Ammon's horn (tissue), 1 donor: ENCODE measurements around the gene PROS1.
A peak's percentile ranks its signal among the peaks of the same experiment; 100 is the strongest.

Source experiments
- DNase-seq: peaks from one replicate; pipeline ENCODE4 v3.0.0-alpha.2; 2016; ENCODE audit warnings: low spot score

PROS1 gene

DNA sequence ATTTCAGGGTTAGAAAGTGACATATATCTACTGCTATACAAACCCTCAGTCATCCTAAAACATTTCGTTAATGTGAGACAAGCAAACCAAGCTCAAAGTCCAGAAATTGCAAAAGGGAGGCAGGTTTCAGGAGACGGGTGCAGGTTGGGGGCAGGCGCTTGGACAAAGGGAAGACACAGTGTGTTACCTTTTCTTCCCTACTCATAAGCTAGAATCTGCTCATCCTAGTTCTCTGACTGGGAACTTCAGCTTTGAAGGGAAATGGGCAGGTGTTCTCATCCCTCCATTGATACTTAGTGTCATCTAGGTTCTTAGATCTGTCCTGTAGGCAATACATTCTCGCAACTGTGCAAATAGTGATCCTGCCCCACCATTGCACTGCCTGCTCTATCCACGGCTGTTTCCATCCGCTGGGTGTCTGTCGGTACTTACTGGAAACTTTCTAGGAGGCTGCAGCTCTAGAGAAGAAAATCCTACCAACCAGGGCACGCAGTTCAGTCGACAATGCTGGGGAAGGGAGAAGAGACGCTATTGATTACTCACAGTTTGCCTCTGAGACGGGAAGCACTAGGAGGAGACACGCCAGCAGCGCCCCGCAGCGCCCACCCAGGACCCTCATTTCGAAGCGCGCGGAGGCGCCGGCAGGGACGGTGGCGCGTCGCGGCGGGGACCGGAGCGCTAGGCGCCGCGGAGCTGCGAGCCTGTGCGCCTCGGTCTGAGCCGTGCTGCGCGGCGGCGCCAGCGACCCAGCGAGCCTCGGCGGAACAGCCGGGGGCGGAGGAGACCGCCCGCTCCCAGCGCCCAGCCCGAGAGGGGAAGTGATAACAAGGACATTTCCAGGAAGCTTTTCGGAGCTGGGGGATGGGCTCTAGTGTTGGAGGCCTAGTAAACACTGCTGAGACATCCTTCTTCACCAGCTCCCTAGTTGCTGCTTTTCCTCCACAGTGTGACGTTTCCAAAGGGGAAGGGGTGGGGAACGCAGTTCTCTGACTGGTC is at the start of gene PROS1:
Gene PROS1 (minus strand): TSS at position 766 of the 996 bp plus-strand sequence. CDS start 147 bp downstream, at position 619.
- peak; percentile 78 for DNase-seq

DNA sequence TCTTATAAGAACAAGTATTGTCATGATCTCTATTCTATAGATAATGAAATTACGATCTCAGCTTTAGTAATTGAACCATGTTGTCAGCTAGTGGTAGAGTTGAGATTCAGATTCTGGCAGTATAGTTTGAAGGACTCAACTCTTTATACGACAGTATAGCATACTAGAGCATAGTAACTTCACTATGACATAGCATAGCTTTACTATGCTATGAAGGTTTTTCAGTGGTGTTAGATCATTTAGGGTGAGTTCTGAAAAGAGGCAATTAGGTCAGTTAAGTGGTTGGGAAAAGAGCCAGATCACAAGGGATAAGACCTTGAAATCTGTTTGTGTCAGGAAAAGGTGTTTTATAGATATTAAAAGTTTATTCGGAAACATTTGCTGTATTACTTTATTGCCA is 46.6 kb upstream of the PROS1 start:
- no peak for DNase-seq

DNA sequence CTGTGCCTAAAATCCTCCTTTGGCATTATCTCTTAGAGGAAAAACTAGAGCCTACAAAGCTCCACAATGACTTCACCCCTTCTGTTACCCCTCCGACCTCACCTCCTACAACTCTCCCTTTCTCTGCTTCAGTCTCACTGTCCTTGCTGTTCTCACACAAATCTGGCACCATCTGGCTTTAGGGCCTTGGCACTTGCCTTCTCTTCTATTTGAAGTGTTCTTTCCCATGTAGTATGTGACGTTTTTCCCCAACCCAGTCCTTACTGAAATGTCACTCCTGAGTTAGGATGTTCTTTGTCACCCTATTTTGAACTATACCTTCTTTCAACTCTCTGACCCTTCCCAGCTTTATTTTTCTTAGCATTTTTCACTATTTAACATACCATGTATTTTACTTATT is 46.0 kb upstream of the PROS1 start:
- DNase-seq, result no peak

DNA sequence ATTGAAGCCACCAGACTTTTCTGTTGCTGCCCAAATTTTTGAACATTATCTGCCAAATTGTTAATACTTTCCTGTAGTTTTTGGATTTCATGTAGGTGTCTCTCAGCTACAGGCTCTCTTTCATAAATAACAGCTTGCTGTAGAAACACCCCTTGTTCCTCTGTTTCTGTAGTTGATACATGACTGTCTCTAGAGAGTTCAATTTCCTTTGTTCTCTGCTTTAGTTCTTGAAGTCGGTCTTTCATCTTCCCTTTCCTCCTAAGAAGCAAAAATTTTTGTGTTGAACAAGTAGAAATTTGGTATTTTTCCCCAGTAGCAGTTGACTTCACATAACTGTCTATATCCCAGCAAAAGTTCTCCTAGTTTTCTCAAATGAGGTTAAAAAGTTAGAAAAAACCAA is 41.3 kb upstream of the PROS1 start:
- no peak for DNase-seq

DNA sequence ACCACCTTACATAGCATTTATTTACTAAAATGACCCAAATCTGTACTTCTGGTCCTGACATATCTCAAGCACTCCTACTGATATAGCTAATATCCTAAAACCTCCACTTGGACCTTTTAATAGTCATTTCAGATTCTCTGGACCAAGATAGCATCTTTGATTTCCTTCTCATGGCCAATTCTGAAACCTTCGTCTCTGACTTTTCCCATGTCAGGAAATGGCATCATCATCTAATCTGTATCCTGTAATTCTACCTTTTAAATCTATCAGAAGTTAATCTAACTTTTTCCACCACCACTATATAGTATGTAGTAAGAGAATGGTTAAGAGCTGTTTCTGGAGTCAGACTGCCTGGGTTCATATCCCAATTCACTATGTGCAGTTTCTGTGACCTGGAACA is 38.5 kb upstream of the PROS1 start:
- DNase-seq, result no peak

DNA sequence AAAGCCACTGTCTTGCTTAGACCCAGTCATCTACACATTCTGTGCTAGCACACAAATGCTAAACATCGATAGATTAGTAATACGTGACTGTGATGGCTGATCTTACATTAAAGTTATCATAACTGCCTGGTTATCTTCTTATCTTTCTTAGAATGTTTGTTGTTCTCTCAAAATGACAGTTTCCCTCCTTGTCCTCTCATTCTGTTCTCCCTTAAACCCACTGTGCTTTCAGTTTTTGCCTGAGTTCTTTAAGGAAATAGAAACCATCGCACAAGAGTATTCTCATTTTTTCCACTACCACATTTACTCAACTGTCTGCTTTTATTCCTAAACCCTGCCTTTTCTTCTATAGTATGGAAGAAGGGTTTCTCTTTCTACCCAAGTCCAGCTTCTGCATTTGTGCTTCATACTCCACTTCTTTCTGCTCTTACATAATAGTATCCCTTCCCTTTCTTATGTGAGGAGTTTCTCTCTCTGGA is 37.6 kb upstream of the PROS1 start:
- DNase-seq, result no peak

DNA sequence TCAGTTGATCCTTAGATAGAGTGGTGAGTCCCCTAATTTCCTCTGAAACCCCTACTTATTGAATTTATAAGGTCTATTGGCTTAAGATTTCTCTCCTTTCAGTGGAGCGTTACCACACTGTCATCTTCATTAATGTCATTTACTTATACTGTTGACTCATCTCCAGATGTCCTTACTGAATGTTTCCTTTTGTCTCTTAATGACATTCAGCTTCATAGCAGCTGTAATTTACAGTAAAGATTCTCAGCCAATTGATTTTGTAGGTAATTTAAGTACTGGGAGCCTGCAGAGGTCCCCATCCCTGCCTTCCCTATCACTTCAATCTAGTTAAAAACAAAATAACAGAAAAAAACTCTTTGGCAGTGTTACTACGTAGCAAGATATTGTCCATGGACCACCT is 35.9 kb upstream of the PROS1 start:
- DNase-seq, result no peak

DNA sequence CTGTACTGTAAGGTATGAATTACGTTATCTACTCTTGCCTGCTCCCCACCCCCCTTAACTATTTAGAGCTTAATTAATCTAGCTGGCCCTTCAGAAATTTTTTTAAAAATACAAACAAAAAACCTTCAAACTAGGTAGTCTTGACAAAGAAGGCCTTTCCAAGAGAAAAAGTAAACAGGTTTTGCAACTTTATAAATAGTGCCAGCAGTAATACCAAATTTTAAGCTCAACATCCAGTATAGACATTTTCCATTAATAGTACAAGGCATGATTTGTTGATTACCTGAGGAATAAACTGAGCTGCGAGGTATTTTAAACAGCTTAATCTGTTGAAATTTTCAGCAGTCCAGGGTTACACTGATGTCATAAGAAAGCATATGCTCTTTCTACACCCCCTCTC is 34.6 kb upstream of the PROS1 start:
- DNase-seq, result no peak

DNA sequence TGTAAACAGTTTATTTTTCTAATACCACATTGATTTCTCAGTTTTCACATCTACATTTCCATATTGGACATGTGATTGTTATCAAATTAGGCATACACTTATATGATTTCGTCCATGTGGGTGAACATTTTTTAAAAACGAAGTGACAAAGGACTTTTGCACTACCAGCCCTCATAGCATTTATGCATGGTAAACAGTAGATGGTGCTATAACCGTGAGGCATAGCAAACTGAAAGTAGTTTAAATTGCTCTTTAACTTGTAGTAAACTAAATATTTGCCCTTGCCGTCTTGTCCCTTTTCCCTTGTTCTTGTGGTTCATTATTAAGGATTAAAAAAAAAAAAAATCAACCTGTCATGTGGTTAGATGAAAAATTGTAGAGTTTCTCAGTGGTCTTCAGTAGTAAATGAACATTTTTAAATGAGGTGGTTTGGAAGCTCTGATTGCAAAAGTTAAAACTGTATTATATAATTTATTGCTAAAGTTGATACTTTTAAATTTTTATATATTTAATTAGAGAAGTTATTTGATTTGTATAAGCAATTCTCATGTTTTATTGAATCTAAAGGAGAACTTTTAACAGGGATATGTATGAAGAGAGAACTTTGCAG is 30.7 kb upstream of the PROS1 start:
- peak; percentile 75 for DNase-seq

DNA sequence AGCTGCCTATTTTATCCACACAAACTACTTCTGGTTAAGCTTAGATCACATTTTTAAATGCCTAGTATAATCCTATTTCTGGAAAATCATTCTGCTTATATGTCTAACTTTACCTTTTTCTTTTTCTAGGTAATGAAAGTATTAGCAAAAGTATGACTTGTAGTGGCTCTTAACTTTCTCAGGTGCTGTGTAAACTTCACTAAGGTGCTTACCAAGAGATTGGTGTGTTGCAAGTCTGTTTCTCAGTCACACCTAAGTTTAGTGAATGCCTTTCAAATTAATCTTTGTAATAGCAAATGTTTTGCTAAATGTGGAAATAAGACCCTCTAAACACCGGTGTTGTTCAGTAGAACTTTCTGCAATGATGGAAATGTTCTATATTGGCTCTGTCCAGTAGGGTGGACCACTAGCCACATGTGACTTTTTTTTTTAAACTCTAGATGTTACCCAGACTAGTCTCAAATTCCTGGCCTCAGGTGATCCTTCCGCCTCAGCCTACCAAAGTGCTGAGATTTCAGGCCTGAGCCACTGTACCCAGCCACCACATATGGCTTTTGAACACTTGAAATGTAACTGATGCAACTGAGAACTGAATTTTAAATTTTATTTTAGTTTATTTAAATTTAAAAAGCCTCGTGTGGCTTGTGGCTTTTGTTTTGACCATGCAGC is 28.3 kb upstream of the PROS1 start:
- DNase-seq, result no peak

DNA sequence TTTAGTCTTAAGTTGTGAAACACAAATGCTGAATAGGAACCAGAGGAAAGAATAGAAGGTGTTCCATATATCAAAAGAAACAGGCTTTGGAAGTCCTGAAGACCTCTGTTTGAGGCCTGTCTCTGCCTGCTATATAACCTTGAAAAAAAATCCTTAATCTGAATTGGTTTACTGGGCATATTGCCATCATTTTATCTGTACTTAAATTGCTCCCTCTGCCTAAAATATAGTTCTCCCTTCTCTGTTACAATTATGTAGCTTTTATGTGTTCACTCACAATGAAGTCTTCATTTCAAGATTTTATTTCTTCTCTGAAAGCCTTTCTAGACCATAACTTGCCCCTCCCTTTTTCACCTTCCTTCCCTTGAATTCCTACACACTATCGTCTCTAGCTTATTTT is 27.5 kb upstream of the PROS1 start:
- no peak for DNase-seq

DNA sequence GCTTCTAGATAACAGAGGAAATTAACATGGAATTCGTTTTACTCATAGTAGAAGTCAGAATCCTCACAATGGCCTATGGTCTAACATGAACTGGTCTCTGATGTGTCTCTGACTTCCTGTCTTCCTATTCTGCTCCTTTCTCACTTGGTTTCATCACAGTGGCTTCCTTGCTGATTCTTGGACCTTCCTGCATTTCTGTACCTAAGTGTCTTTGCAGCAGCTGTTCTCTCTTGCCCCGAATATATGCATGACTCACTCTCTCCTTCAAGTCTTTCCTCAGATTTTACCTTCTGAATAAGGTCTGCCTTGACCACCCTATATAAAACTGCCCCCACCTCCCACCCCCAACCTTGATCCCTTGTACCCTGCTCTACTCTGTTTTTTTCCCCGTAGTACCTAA is 20.4 kb upstream of the PROS1 start:
- DNase-seq, result no peak

DNA sequence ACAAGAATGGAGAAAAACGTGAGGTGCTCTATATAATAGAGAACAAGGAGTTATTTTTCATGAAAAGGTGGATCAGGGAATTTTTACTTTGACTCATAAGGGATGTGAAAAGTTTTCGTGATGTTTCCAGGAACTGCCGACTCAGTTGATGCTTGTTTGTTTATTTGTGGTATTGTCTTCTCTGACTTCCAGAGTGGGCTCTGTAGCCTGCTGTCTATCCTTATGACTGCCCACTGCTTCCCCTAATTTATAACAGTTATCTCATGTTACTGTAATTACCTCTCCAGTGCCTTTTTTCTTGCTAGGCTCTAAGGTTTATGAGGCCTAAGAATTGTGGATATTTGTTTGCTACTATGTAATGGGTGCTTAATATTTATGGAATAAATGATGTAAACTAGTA is 18.5 kb upstream of the PROS1 start:
- no peak for DNase-seq

DNA sequence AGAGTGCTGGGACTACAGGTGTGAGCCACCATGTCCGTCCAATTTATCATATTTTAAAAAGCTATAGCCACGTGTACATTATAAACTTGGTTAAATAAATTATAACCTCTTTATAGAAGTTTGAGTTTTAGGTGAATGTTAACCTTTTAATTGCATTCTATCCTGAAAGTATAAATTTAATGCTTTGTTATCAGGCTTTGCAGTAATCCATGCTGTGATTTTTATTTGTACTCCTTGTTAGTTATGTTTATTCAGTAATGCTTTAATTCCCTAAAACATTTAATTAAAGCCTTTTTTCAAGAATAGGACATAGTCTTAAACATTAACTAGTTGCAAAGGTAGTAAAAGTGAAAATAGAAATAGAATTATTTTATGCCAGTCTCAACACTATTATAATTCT is 17.9 kb upstream of the PROS1 start:
- DNase-seq, result no peak

DNA sequence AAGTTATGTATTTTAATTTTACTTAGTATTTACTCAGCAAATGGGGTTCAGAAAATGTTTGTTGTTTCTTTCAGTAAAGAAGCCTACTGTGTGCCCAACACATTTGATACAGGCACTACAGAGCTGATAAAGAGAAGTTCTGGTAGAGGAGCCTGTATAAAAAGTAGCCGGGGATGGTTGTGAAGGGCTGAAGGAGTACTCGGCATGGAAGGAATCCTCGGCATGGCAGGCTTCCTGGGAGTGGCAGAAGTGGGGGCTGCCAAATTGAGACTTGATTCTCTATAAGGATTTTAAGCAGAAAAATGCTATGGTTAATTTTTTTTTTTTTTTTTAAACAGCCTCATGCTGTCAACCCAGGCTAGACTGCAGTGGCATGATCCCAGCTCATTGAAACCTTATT is 15.5 kb upstream of the PROS1 start:
- DNase-seq, result no peak

DNA sequence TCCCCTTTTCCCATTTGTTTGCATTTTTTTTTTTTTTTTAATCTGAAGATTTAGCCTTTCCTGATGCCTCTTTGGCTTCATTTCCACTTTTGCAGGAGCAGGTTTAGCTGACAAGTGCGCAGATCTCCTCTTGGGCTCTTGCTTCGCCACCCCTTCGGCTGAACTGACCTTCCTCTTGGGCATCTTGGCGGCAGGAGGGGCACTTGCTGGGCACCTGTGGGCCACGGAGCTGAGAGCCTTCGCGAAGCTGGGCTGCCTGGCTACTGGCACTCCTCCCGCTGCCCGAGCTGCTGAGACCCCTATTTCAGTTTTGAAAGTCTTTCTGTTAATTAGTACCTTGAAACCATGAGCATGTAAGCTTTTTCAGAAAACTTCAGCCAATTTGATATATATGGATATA is 15.1 kb upstream of the PROS1 start:
- no peak for DNase-seq

DNA sequence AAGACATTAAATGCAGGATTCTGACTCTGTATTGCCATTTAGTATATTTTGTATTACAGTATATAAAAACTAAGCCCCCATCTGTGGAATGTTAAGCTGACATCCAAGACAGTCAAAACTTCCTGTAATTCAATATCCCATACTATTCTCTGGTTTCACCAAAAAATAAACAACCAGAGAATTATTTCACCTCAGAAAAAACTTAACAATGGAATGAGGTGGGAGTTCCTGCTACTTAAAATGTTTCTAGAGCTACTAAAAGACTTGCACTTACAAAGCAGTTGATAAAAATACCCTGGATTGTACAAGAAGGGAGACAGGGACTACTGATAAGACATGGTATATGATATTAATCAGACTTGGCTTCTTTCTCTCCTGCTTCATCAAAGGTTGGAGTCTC is 14.6 kb upstream of the PROS1 start:
- DNase-seq, result no peak

DNA sequence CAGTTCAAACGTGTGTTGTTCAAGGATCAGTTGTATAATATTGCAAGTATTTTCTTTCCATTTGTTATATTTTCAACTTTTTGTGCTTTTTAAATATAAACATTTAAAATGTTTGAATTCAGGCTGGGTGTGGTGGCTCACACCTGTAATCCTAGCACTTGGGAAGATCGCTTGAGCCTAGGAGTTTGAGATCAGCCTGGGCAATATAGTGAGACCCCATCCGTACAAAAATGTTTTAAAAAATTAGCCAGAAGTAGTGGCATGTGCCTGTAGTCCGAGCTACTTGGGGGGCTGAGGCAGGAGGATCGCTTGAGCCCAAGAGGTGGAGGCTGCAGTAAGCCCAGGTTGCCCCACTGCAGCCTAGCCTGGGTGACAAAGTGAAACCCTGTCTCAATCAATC is 10.9 kb upstream of the PROS1 start:
- no peak for DNase-seq

DNA sequence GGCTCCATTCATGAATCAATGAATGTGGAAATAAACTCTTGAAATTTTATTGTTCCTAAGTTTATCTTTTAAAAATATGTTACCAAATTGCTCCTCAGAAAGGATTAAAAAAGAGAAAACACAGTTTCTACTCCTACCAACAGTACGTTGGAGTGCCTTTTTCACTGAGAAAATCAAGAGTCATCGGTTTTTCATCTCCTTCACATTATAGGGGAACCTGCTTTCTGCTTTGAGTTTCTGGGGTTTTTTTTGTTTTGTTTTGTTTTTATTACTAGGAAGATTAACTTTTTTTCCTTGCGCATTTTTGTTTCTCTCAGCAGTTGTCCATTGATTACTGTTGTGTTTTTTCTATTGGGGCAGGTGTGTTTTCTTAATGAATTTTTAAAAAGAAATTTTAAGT is 9.7 kb upstream of the PROS1 start:
- no peak for DNase-seq

DNA sequence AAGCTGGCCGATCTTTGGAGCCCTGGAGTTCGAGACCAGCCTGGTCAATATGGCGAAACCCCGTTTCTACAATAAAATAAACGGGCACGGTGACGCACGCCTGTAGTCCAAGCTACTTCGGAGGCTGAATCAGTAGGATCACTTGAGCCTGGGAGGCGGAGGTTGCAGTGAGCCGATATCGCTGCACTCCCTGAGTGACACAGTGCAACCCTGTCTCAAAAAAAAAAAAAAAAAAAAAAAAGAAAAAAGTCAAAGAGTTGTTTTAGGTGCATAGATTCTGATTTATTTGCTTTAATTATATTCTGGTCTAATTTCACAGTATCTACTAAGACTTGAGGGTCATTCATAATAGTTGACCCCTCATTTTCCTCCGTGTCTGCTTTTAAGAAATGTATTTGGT is 8.0 kb upstream of the PROS1 start:
- DNase-seq, result no peak

DNA sequence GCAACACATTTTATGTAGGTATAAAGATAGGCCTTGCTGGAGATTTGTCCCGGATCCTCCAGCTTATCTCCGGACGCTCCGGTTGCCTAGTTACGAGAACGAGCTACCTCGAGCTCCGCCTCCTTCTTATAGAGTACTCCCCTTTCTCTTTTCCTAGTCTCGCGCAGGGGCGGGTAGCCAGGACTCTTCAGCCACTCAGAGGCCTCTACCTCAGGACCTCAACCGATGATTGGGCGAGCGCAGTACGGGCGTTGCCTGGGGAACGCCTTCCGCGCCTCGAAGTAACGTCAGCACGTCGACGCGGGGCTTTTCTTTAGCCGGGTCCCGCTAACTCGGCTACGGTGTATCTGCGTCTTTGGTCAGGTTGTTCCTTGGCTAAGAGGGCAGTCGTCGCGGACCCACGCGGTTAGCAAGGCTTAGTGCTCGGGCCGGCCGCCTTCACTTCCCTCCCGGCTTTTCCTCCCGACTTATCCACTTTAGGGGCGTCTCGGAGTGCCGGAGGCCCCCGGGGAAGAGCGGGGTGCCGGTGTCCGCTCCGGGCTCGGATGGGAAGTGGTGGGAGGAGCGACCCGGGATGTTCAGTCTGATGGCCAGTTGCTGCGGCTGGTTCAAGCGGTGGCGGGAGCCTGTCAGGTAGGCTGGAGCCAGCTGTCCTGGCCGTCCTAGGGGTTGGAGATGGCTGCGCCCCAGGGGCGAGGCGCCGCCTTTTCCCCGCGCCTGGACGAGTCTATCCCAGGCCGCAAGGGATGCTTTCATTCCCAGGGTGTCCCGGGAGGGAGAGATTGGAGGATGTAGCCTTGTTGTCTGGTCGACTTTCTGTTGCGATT is 6.4 kb upstream of the PROS1 start, which contains the start of gene ARL13B:
Gene ARL13B (plus strand): TSS at position 306 of the 827 bp plus-strand sequence. CDS start 269 bp downstream, at position 575.
- peak; percentile 99 for DNase-seq

DNA sequence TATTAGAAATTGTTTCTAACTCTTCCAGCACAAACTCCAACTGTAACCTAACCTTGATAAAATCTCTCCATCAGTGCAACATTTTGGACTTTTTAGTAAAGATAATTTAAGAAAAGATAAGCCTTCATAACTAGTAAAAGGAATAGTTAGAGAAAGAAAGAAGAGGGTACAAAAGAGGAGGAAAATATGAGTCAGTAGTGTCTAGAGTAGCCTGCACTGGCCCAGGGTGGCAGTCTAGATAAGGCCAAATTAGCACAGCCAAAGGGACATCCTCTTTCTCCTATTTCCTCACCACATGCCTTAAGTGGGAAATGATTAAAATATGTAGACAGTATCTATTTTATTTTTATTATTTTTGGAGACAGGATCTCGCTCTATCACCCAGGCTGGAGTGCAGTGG is 3.7 kb downstream of the PROS1 start:
- no peak for DNase-seq
